ENCODE data around the gene NOVA2. TPM values are rescaled to one million over a fixed set of nuclear protein-coding genes. Genes with fewer than 3 reads are reported as not detected.

Gene NOVA2
- total and polyA plus RNA-seq, 2 donors (not counting 3 experiments of a cell fraction or from before 2014, with no cell fraction given): 5.6 to 34.2 TPM

DNA sequence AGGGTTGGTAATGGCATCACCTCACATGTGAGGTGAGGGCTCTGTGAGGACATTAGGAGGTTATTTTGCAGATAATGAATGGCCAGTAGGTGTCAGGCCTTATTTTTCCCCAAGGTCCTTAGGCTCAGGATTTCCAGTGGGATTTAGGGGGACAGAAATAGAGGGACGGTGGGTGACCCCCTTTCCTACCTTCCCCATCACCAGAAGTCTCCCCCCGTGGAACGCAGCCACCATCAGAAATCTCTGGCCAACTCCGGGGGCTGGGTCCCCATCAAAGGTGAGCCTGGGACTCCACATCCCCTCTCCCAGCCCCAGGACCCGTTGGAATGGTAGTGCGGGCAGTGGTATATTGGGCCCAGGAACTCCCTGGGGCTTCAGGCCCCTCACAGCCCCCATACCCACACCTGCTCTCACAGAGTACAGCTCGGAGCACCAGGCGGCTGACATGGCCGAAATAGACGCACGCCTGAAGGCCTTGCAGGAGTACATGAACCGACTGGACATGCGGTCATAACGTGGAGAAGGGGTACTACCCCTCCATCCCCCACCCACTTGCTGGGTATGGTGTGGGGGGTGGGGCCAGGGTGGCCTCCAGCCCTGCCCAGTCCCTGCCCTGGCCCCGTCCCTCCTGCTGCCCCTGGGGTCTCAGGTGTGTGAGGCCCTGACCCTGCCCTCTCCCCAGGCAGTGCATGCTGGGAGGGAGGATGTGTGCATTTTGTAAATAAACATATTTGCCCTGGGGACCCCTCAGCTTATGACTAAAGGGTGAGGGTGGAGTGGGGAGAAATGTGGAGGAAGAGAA lies 44.4 kb upstream of the NOVA2 start:
- BruUV-seq (replicated peaks): no TSS peak
- Histone ChIP-seq H3K27me3 (ENCODE audit: control insufficient read depth in 2 of 2, insufficient read depth in 2 of 2, low read length in 2 of 2) (peaks cover 4 to 13% of the 10 kb centered on the region in 2 experiments), H3K9me3 (replicated peaks; ENCODE audit: control insufficient read depth, insufficient read depth, low read length) (no peaks in the 10 kb centered on the region), H3K4me2 (ENCODE audit: insufficient read depth, low read length) (no peak overlapping the region), H3K4me3 (replicated peaks in 1 of 3; ENCODE audit: insufficient read depth in 1 of 3, low read depth in 1 of 3, low read length in 3 of 3) (no peak overlapping the region), H2AFZ (ENCODE audit: low read depth, low read length) (no peak overlapping the region), H3K9ac (replicated peaks; ENCODE audit: extremely low read depth, insufficient read depth, low read length) (no peak overlapping the region), H3K27ac (ENCODE audit: insufficient read depth, low read depth, low read length) (no peak overlapping the region), H3K4me1 (ENCODE audit: control insufficient read depth, extremely low read depth, insufficient read depth, low read length) (peaks cover 16% of the 10 kb centered on the region), H3K36me3 (ENCODE audit: control insufficient read depth in 2 of 2, extremely low read depth in 1 of 2, insufficient read depth in 2 of 2, low read length in 2 of 2) (peaks cover 0 to 5% of the 10 kb centered on the region in 2 experiments), H4K20me1 (replicated peaks; ENCODE audit: control insufficient read depth, extremely low read depth, insufficient read depth, low read length) (no peaks in the 10 kb centered on the region), H3K79me2 (ENCODE audit: control insufficient read depth, insufficient read depth, low read length) (no peaks in the 10 kb centered on the region), H3K9me1 (replicated peaks; ENCODE audit: control insufficient read depth, extremely low read depth, insufficient read depth, low read length) (no peaks in the 10 kb centered on the region)
- no peak for TF ChIP-seq FOS (IDR thresholded peaks at IDR 0.05; ENCODE audit: borderline replicate concordance, insufficient read depth, low read length)
- no peak for TF ChIP-seq JUN (IDR thresholded peaks at IDR 0.05; ENCODE audit: borderline replicate concordance, insufficient read depth, insufficient read length, low read depth)
- TF ChIP-seq, protein P1, sequence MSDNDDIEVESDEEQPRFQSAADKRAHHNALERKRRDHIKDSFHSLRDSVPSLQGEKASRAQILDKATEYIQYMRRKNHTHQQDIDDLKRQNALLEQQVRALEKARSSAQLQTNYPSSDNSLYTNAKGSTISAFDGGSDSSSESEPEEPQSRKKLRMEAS (IDR thresholded peaks at IDR 0.05; ENCODE audit: insufficient read depth, insufficient read length): no peak
- no peak for TF ChIP-seq EZH2 (IDR thresholded peaks at IDR 0.05; ENCODE audit: borderline replicate concordance, low read depth, low read length, severe bottlenecking)
- no peak for TF ChIP-seq GATA2 (IDR thresholded peaks at IDR 0.05; ENCODE audit: insufficient read depth, insufficient read length, low read depth, low read length)
- TF ChIP-seq, protein P2, sequence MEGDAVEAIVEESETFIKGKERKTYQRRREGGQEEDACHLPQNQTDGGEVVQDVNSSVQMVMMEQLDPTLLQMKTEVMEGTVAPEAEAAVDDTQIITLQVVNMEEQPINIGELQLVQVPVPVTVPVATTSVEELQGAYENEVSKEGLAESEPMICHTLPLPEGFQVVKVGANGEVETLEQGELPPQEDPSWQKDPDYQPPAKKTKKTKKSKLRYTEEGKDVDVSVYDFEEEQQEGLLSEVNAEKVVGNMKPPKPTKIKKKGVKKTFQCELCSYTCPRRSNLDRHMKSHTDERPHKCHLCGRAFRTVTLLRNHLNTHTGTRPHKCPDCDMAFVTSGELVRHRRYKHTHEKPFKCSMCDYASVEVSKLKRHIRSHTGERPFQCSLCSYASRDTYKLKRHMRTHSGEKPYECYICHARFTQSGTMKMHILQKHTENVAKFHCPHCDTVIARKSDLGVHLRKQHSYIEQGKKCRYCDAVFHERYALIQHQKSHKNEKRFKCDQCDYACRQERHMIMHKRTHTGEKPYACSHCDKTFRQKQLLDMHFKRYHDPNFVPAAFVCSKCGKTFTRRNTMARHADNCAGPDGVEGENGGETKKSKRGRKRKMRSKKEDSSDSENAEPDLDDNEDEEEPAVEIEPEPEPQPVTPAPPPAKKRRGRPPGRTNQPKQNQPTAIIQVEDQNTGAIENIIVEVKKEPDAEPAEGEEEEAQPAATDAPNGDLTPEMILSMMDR (IDR thresholded peaks at IDR 0.05; ENCODE audit: extremely low read depth in 1 of 2, insufficient read depth in 1 of 2, low read depth in 1 of 2, low read length in 2 of 2): no peak
- no peak for TF ChIP-seq POLR2A (IDR thresholded peaks at IDR 0.05; ENCODE audit: low read depth, low read length)
- TF ChIP-seq POLR2AphosphoS5 (IDR thresholded peaks at IDR 0.05; ENCODE audit: insufficient read depth, low read depth, low read length): no peak
- no peak for TF ChIP-seq MYC (IDR thresholded peaks at IDR 0.05; ENCODE audit: low read depth, low read length)
- FAIRE-seq (no peak), DNase-seq (ENCODE audit: low read depth, low spot score) (no peak)
- POLR2A ChIA-PET: no interaction called here
- intact Hi-C loops (cut with micrococcal nuclease): loop anchor here (2.0 to 5.0 kb wide), 2 partner anchors 91 to 103 kb away; partner anchors contain the start of gene NANOS2
- CTCF ChIA-PET: interaction anchor here (1.1 to 12.1 kb wide), 9 partner anchors 9 to 247 kb away, joined by 3 to 460 read pairs (median 11); partner anchors contain the start of gene CCDC61
- dilution Hi-C loops (cut with MboI; ENCODE audit: extremely low pct_ligation_motif_present, low sequenced_read_pairs): no loop called here
